ENCODE data around the gene MTARC2.

MTARC2 gene

GRCh38 chr1:220775240-220775853 lies 27.2 kb downstream of the MTARC2 start:
- no peak overlapping the region for H3K27ac ChIP-seq
- peak; percentile 89 for TF ChIP-seq CTCF (conservative IDR thresholded peaks at IDR 0.05)

DNA sequence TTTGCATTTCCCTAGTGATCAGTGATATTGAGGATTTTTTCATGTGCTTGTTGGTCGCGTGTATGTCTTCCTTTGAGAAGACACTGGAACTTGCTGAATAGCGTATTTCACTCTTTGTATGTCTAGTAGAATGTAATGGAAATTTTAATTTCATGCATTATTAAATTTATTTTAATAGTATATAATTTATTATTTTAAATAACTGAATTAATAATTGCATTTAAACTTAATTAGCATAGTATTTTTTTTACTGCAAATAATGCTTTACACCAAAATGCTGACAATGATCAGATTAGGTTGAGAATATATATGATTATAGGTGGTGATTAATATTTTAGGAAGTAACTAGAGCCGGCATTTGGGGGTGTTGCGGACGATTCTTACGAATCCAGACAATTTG lies 28.1 kb downstream of the MTARC2 start:
- TF ChIP-seq CTCF (conservative IDR thresholded peaks at IDR 0.05), result no peak
- no peak overlapping the region for H3K27ac ChIP-seq

- no peak overlapping the region for H3K27ac ChIP-seq
- peak; percentile 90 for TF ChIP-seq CTCF (conservative IDR thresholded peaks at IDR 0.05)
Observed at GRCh38 chr1:220776720-220777326, 28.7 kb downstream of the MTARC2 start.

- peak overlapping the region; percentile 99 for H3K27ac ChIP-seq
- TF ChIP-seq CTCF (conservative IDR thresholded peaks at IDR 0.05), result no peak
Observed at GRCh38 chr1:220783453-220783852, 35.3 kb downstream of the MTARC2 start.

DNA sequence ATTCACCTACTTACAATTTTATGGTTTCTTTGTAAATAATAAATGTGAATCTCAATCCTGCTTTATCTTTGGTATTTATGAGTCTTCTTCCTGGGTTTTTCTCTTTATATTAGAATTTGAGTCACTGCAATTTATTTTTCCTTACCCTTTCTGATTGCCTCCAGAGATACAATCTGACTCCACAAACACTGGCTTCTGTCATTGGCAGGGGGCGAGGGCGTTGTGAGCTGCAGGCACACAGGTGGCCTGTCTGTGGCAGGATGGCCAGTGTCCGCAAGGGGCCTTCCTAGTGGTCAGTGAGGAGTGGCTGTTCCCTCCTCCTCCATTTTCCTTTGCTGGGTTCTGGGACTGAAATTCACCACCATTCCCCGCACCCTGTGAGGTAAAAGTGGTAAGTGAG lies 36.6 kb downstream of the MTARC2 start:
- no peak for TF ChIP-seq CTCF (conservative IDR thresholded peaks at IDR 0.05)
- peak overlapping the region; percentile 99 for H3K27ac ChIP-seq

DNA sequence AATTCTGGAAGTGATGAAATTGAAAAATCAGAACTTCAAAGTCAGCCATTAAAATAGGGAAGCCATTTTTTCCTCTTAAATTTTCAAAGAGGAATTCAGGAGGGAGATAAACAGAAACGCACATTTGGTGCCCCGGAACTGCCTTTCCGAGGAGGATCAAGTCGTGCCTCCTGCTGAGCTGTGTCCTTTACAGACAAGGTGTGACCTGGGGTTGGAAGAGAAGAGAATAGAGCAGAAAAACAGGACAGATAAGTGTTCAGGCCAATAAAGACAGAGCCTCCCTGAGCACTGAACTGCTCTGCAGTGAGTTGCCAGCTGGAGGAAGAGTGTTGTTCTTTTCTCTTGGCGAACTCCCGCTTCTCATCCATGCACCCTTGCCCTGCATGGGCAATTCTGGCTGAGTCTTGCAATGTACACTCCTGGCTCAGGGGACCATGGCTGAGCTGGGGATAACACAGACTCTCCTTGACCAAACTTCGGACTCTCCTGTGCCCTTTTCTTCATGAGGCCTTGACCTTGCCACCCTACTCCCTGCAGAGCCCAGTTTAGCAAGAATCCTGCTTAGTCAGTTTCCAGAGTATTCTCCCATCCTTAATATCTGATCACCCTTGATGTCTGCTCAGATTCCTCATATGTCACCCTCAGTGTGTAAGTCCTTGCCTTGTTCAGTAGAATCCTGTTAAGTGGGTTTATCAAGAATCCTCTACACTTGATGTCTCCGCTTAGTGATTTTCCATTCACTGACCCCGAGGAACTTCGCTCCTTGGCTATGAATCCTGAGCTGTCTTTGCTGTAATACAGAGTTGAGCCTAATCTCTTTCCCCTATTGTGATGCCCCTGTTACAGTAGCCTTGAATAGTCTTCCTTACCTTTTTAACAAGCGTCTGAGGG lies 37.3 kb downstream of the MTARC2 start:
- peak overlapping the region; percentile 99 for H3K27ac ChIP-seq
- no peak for TF ChIP-seq CTCF (conservative IDR thresholded peaks at IDR 0.05)

- peak overlapping the region; percentile 99 for H3K27ac ChIP-seq
- no peak for TF ChIP-seq CTCF (conservative IDR thresholded peaks at IDR 0.05)
Observed at GRCh38 chr1:220786057-220786336, 37.9 kb downstream of the MTARC2 start.
